EH (cell line): ENCODE results near the gene UFD1.

Experiments
- DNase-seq: peaks from one replicate; pipeline ENCODE4 v3.0.0-alpha.2; 2015; ENCODE audit warnings: low read depth

Gene UFD1

GRCh38 chr22:19478901-19479354 lies at the start of gene UFD1:
Gene UFD1, minus strand, starts transcription at chr22:19479193. Its CDS starts 108 bp downstream, at chr22:19479085.
- peak; percentile 81 for DNase-seq

- DNase-seq: peak; percentile 32
These were observed 48.9 kb upstream of the UFD1 start for GRCh38 chr22:19527861-19528417.

GRCh38 chr22:19527321-19527721 lies 48.3 kb upstream of the UFD1 start:
- no peak for DNase-seq

- no peak for DNase-seq
These were observed 47.7 kb upstream of the UFD1 start for GRCh38 chr22:19526702-19527111.

- DNase-seq: no peak
These were observed 47.2 kb upstream of the UFD1 start for GRCh38 chr22:19526076-19526701.

GRCh38 chr22:19525666-19526065 lies 46.7 kb upstream of the UFD1 start:
- no peak for DNase-seq

GRCh38 chr22:19525116-19525660 lies 46.2 kb upstream of the UFD1 start:
- no peak for DNase-seq

- peak; percentile 43 for DNase-seq
These were observed 45.5 kb upstream of the UFD1 start, which contains the start of gene CLDN5 for GRCh38 chr22:19524170-19525115. Gene CLDN5, minus strand, starts transcription at chr22:19524410. Its CDS starts 155 bp downstream, at chr22:19524255.

GRCh38 chr22:19523240-19524169 lies 44.5 kb upstream of the UFD1 start:
- peak; percentile 43 for DNase-seq

- DNase-seq: no peak
These were observed 43.9 kb upstream of the UFD1 start for GRCh38 chr22:19522881-19523239.

- no peak for DNase-seq
These were observed 43.3 kb upstream of the UFD1 start for GRCh38 chr22:19522190-19522880.

GRCh38 chr22:19520566-19521305 lies 41.7 kb upstream of the UFD1 start:
- no peak for DNase-seq

GRCh38 chr22:19520007-19520406 lies 41.0 kb upstream of the UFD1 start:
- DNase-seq: no peak

- no peak for DNase-seq
These were observed 40.3 kb upstream of the UFD1 start for GRCh38 chr22:19519041-19519926.

GRCh38 chr22:19518635-19519034 lies 39.6 kb upstream of the UFD1 start:
- DNase-seq: no peak

GRCh38 chr22:19517919-19518611 lies 39.1 kb upstream of the UFD1 start:
- DNase-seq: no peak

GRCh38 chr22:19517171-19517500 lies 38.1 kb upstream of the UFD1 start:
- no peak for DNase-seq

GRCh38 chr22:19516378-19517170 lies 37.6 kb upstream of the UFD1 start:
- no peak for DNase-seq
